GM23248 (cell line): Measurements from ENCODE around the gene SLIT3.

Experiments used
- EZH2 ChIP-seq: fragments of 200-600 bp; sonication (generic); IDR thresholded peaks from 2 replicates; pipeline ENCODE4 v1.6.1; 2018; ENCODE audit warnings: antibody characterized with exemption, mild to moderate bottlenecking; ENCODE audit not compliant: insufficient read depth, poor library complexity, severe bottlenecking
- EZH2phosphoT487 ChIP-seq: fragments of 200-600 bp; sonication (generic); IDR thresholded peaks from 2 replicates; pipeline ENCODE4 v1.6.1; 2018; ENCODE audit warnings: antibody characterized with exemption, moderate library complexity, mild to moderate bottlenecking, low read depth; ENCODE audit not compliant: insufficient read depth

- TF ChIP-seq EZH2: no peak
- no peak for TF ChIP-seq EZH2phosphoT487
Observed at GRCh38 chr5:169190849-169191248, 110.1 kb downstream of the SLIT3 start.
